Endothelial cell of umbilical vein (primary cell): ENCODE results near the gene ADIG. TPM values are rescaled to one million over a fixed set of nuclear protein-coding genes. Genes with fewer than 3 reads are reported as not detected.

Source experiments
- BruUV-seq: library from RNA; stranded (reverse); fragments of 400-500 nt; replicated peaks from 2 replicates; lab custom pipeline; 2021; lab: Mats Ljungman, UMichigan
- CTCF ChIA-PET: fragments of 300-600, 350-600 bp; sonication (Branson Sonifier 250); formaldehyde crosslinking; loops from one replicate; lab custom pipeline; 2021; ENCODE audit warnings: antibody characterized with exemption, inconsistent platforms; lab: Charles Lee
- POLR2A ChIA-PET: fragments of 300-600, 350-600 bp; sonication (Branson Sonifier 250); formaldehyde crosslinking; loops from one replicate; lab custom pipeline; 2021; ENCODE audit warnings: antibody characterized with exemption, inconsistent platforms; lab: Charles Lee
- DNase-seq: peaks from one replicate; pipeline ENCODE4 v3.0.0-alpha.2; 2011; ENCODE audit warnings: low read depth, low spot score
- FAIRE-seq: peaks from 2 replicates; lab custom pipeline; 2011; peaks lifted over from hg19 to GRCh38; lab: Jason Lieb, UNC
- H2AFZ ChIP-seq: 2 replicates; pipeline ENCODE4 v1.6.0; 2012; ENCODE audit warnings: low read depth, low read length, control low read depth, inconsistent platforms
- H3K27ac ChIP-seq: 2 replicates; pipeline ENCODE4 v1.5.1; 2011; ENCODE audit warnings: low read depth, mild to moderate bottlenecking, control low read depth, low read length, moderate library complexity; ENCODE audit not compliant: insufficient read depth
- H3K27me3 ChIP-seq, 2 experiments: 2 replicates each; pipeline versions ENCODE4 v1.6.0 to v1.6.1; 2011; ENCODE audit warnings: low read length in 2 of 2, mixed read lengths in 1 of 2; ENCODE audit not compliant: control insufficient read depth in 2 of 2, insufficient read depth in 2 of 2
- H3K36me3 ChIP-seq, 2 experiments: 2 replicates in 1 of 2; 3 replicates in 1 of 2; pipeline ENCODE4 v1.5.1; 2011; ENCODE audit warnings: low read length in 2 of 2, mild to moderate bottlenecking in 1 of 2, moderate library complexity in 1 of 2; ENCODE audit not compliant: control insufficient read depth in 2 of 2, insufficient read depth in 2 of 2; ENCODE audit errors: extremely low read depth in 1 of 2
- H3K4me1 ChIP-seq: 3 replicates; pipeline ENCODE4 v1.5.1; 2011; ENCODE audit warnings: mild to moderate bottlenecking, low read length; ENCODE audit not compliant: control insufficient read depth, insufficient read depth; ENCODE audit errors: extremely low read depth
- H3K4me2 ChIP-seq: 2 replicates; pipeline ENCODE4 v1.6.1; 2011; ENCODE audit warnings: low read length, control low read depth, mixed read lengths; ENCODE audit not compliant: insufficient read depth
- H3K4me3 ChIP-seq, 3 experiments: fragments of 200-600 bp in 1 of 3; sonication (generic), shearing (Covaris generic) in 1 of 3; replicated peaks in 1 of 3; 2 replicates each; pipeline ENCODE4 v1.5.1; 2011 to 2016; ENCODE audit warnings: control low read depth in 3 of 3, low read length in 3 of 3, mild to moderate bottlenecking in 2 of 3, inconsistent platforms in 1 of 3, low read depth in 1 of 3, moderate library complexity in 1 of 3; ENCODE audit not compliant: insufficient read depth in 1 of 3
- H3K79me2 ChIP-seq: 2 replicates; pipeline ENCODE4 v1.6.0; 2012; ENCODE audit warnings: low read length, inconsistent platforms; ENCODE audit not compliant: control insufficient read depth, insufficient read depth
- H3K9ac ChIP-seq: replicated peaks from 2 replicates; pipeline ENCODE3; 2011; ENCODE audit warnings: low read length, control low read depth; ENCODE audit not compliant: insufficient read depth; ENCODE audit errors: extremely low read depth
- H3K9me1 ChIP-seq: replicated peaks from 3 replicates; pipeline ENCODE4 v1.6.0; 2011; ENCODE audit warnings: mild to moderate bottlenecking, low read length; ENCODE audit not compliant: control insufficient read depth, insufficient read depth; ENCODE audit errors: extremely low read depth
- H3K9me3 ChIP-seq: replicated peaks from 2 replicates; pipeline ENCODE4 v1.5.1; 2012; ENCODE audit warnings: low read length, inconsistent platforms; ENCODE audit not compliant: control insufficient read depth, insufficient read depth
- H4K20me1 ChIP-seq: replicated peaks from 2 replicates; pipeline ENCODE3; 2011; ENCODE audit warnings: mild to moderate bottlenecking, low read length; ENCODE audit not compliant: control insufficient read depth, insufficient read depth; ENCODE audit errors: extremely low read depth
- EZH2 ChIP-seq: IDR thresholded peaks from 2 replicates; pipeline ENCODE4 v1.6.1; 2012; ENCODE audit warnings: borderline replicate concordance, low read depth, mild to moderate bottlenecking, moderate library complexity, low read length, inconsistent platforms; ENCODE audit not compliant: severe bottlenecking
- FOS ChIP-seq: IDR thresholded peaks from 2 replicates; pipeline ENCODE4 v1.6.1; 2011; ENCODE audit warnings: mild to moderate bottlenecking, low read length, moderate library complexity, borderline replicate concordance; ENCODE audit not compliant: insufficient read depth
- GATA2 ChIP-seq: IDR thresholded peaks from 2 replicates; pipeline ENCODE4 v1.7.0; 2011; ENCODE audit warnings: low read depth, mild to moderate bottlenecking, moderate library complexity, mixed read lengths, low read length; ENCODE audit not compliant: insufficient read length, insufficient read depth
- JUN ChIP-seq: IDR thresholded peaks from 2 replicates; pipeline ENCODE4 v1.6.1; 2011; ENCODE audit warnings: borderline replicate concordance, low read depth; ENCODE audit not compliant: insufficient read length, insufficient read depth
- MYC ChIP-seq: IDR thresholded peaks from one replicate; pipeline ENCODE4 v1.6.1; 2011; ENCODE audit warnings: mild to moderate bottlenecking, low read depth, low read length
- POLR2A ChIP-seq: IDR thresholded peaks from 2 replicates; pipeline ENCODE4 v1.6.1; 2012; ENCODE audit warnings: low read depth, mild to moderate bottlenecking, control low read depth, low read length
- POLR2AphosphoS5 ChIP-seq: IDR thresholded peaks from 2 replicates; pipeline ENCODE4 v1.6.1; 2012; ENCODE audit warnings: low read depth, mild to moderate bottlenecking, control low read depth, low read length, moderate library complexity; ENCODE audit not compliant: insufficient read depth
- dilution Hi-C: fragments of 300-500 bp; cut with MboI; formaldehyde crosslinking; loops from one replicate; pipeline ENCODE4 v1.15.0; 2019; ENCODE audit warnings: low sequenced_read_pairs; ENCODE audit not compliant: extremely low pct_ligation_motif_present
- intact Hi-C: fragments of 100-400 bp; cut with micrococcal nuclease; formaldehyde crosslinking; loops from one replicate; pipeline ENCODE4 v1.10.0; 2022
- polyA plus RNA-seq, 4 experiments: library from polyadenylated mRNA; depleted of rRNA in 3 of 4; stranded (reverse) in 3 of 4; unstranded in 1 of 4; fragments of >200 nt; gene quantifications; 2 replicates each; pipeline versions ENCODE4 v1.2.1 to v1.2.3, GENCODE V29; 2011 to 2012; ENCODE audit warnings: missing spikeins in 1 of 4
- total RNA-seq: library from RNA; stranded (reverse); gene quantifications from 2 replicates; pipeline ENCODE4 v1.2.3, GENCODE V29; 2021
- TF ChIP-seq, protein P1 (sequence below), 2 donors: IDR thresholded peaks; 1 replicate in 1 of 2; 2 replicates in 1 of 2; pipeline ENCODE4 v1.5.1; 2011; ENCODE audit warnings: low read length in 2 of 2, mild to moderate bottlenecking in 2 of 2, moderate library complexity in 2 of 2, control low read depth in 1 of 2, inconsistent platforms in 1 of 2, low read depth in 1 of 2; ENCODE audit not compliant: insufficient read depth in 1 of 2; ENCODE audit errors: extremely low read depth in 1 of 2
- TF ChIP-seq, protein P2 (sequence below): IDR thresholded peaks from 2 replicates; pipeline ENCODE4 v1.6.1; 2011; ENCODE audit not compliant: insufficient read depth, insufficient read length

ADIG gene
- total and polyA plus RNA-seq, 2 donors (not counting 3 experiments of a cell fraction or from before 2014, with no cell fraction given) = not detected

DNA sequence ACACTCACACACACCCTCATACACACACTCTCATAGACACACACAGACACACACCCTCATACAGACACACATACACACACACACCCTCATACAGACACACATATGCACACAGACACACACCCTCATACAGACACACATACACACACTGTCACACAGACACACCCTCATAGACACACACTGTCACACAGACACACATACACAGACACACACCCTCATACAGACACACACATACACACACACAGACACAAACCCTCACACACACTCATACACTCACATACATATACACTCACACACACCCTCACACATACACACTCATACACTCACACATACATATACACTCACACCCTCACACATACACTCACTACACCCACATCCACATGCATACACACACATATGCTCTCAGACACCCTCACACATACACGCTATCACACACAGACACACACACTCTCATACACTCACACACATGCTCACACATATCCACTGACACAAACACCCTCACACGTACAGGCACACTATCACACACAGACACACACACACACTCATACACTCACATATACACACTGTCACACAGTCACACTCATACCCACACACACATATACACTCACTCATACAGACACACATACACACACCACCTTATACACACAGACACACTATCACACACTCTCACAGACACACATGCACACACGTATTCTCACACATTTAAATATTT, 9.1 kb downstream of the ADIG start:
- Histone ChIP-seq H3K36me3 (no peaks in the 10 kb centered on the region), H2AFZ (no peak overlapping the region), H3K4me3 (no peak overlapping the region), H3K9me1 (no peaks in the 10 kb centered on the region), H3K4me2 (no peak overlapping the region), H3K4me1 (no peaks in the 10 kb centered on the region), H3K27ac (no peak overlapping the region), H3K79me2 (no peaks in the 10 kb centered on the region), H3K27me3 (no peaks in the 10 kb centered on the region), H3K9ac (no peak overlapping the region), H3K9me3 (no peaks in the 10 kb centered on the region), H4K20me1 (no peaks in the 10 kb centered on the region)
- no TSS peak for BruUV-seq
- DNase-seq = no peak
- POLR2A ChIA-PET = no interaction called here
- TF ChIP-seq GATA2 (no peak), JUN (no peak), EZH2 (no peak), FOS (no peak), POLR2AphosphoS5 (no peak), MYC (no peak), POLR2A (no peak)
- TF ChIP-seq, protein P1, sequence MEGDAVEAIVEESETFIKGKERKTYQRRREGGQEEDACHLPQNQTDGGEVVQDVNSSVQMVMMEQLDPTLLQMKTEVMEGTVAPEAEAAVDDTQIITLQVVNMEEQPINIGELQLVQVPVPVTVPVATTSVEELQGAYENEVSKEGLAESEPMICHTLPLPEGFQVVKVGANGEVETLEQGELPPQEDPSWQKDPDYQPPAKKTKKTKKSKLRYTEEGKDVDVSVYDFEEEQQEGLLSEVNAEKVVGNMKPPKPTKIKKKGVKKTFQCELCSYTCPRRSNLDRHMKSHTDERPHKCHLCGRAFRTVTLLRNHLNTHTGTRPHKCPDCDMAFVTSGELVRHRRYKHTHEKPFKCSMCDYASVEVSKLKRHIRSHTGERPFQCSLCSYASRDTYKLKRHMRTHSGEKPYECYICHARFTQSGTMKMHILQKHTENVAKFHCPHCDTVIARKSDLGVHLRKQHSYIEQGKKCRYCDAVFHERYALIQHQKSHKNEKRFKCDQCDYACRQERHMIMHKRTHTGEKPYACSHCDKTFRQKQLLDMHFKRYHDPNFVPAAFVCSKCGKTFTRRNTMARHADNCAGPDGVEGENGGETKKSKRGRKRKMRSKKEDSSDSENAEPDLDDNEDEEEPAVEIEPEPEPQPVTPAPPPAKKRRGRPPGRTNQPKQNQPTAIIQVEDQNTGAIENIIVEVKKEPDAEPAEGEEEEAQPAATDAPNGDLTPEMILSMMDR (IDR thresholded peaks at IDR 0.05; ENCODE audit: extremely low read depth in 1 of 2, insufficient read depth in 1 of 2, low read depth in 1 of 2, low read length in 2 of 2) = no peak
- TF ChIP-seq, protein P2, sequence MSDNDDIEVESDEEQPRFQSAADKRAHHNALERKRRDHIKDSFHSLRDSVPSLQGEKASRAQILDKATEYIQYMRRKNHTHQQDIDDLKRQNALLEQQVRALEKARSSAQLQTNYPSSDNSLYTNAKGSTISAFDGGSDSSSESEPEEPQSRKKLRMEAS = no peak
- CTCF ChIA-PET = no interaction called here
- dilution Hi-C loops (no loop called here), intact Hi-C loops (no loop called here)
- FAIRE-seq = no peak
